KMS-11 (cell line): ENCODE data around the gene EXOC1L.

ENCODE experiments used
- H2AFZ ChIP-seq: fragments of 200-600 bp; sonication (generic); 2 replicates; pipeline ENCODE4 v1.6.1; 2016; ENCODE audit warnings: antibody characterized with exemption, mixed run types, low read depth
- H3K27ac ChIP-seq: fragments of 200-600 bp; sonication (generic); 2 replicates; pipeline ENCODE4 v1.6.1; 2016; ENCODE audit warnings: mild to moderate bottlenecking, mixed run types
- H3K27me3 ChIP-seq: fragments of 200-600 bp; sonication (generic); 2 replicates; pipeline ENCODE4 v1.6.1; 2017; ENCODE audit warnings: mild to moderate bottlenecking, low read depth, mixed run types, moderate library complexity; ENCODE audit not compliant: insufficient read depth
- H3K36me3 ChIP-seq: fragments of 200-600 bp; sonication (generic); 2 replicates; pipeline ENCODE4 v1.6.1; 2017; ENCODE audit warnings: mild to moderate bottlenecking, mixed run types; ENCODE audit not compliant: insufficient read depth
- H3K4me1 ChIP-seq: fragments of 200-600 bp; sonication (generic); 2 replicates; pipeline ENCODE4 v1.6.1; 2016; ENCODE audit warnings: mild to moderate bottlenecking, low read depth, mixed run types; ENCODE audit not compliant: poor library complexity, severe bottlenecking
- H3K4me2 ChIP-seq: fragments of 200-600 bp; sonication (generic); 2 replicates; pipeline ENCODE4 v1.7.0; 2016; ENCODE audit warnings: mild to moderate bottlenecking, mixed run types
- H3K4me3 ChIP-seq: fragments of 200-600 bp; sonication (generic); IDR thresholded peaks from 2 replicates; pipeline ENCODE4 v1.6.1; 2017; ENCODE audit warnings: low read depth, low read length, mixed read lengths; ENCODE audit not compliant: insufficient read depth
- H3K79me2 ChIP-seq: fragments of 200-600 bp; sonication (generic); 2 replicates; pipeline ENCODE4 v1.6.1; 2016; ENCODE audit warnings: low read depth, mixed run types; ENCODE audit not compliant: insufficient read depth
- H3K9ac ChIP-seq: fragments of 200-600 bp; sonication (generic); 2 replicates; pipeline ENCODE4 v1.6.1; 2016; ENCODE audit warnings: mild to moderate bottlenecking, mixed run types
- H4K20me1 ChIP-seq: fragments of 200-600 bp; sonication (generic); 2 replicates; pipeline ENCODE4 v1.6.1; 2016; ENCODE audit warnings: mild to moderate bottlenecking, mixed run types; ENCODE audit not compliant: insufficient read depth
- CTCF ChIP-seq: fragments of 200-600 bp; sonication (generic); conservative IDR thresholded peaks from 2 replicates; pipeline ENCODE4 v1.6.1; 2017; ENCODE audit warnings: low read depth, mild to moderate bottlenecking, antibody characterized with exemption, low read length, moderate library complexity, mixed read lengths

The EXOC1L gene

DNA sequence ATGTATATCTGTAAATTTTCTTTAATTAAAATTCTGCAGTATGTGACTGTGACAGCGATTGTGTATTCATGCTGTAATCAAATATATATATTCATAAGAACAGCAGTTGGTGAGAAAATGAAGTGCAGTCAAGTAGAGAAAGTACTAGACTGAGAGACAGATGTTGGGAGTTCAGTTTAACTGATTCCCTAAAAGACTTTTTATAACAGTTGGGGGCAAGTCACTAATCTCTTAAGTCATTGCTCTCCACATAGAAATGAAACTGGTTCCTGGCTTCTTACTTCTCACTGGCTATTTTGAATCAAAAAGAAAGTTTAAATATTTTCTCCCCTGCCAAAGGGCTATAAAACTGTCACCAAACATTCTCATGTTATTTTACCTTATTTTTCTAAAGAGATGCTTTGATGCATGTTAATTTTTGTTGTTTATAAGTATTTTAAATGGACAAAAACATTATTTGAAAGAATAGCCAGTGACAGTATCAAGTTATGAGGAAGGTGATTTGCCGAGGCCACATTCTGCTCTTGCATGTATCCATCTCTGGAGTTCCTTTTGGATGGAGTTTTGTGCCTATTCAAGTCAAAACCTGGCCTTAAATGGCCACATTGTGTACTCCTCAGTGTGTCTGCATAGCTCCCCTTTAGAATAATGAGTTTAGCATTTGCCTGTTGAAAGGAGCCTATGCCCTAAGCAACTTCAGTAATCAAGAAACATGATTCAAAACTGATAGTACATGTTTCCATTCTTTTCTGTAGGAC is 64.7 kb downstream of the EXOC1L start:
- Histone ChIP-seq H3K36me3 (peaks cover 6% of the 10 kb centered on the region; the same call in 1 of the 2 replicates), H2AFZ (no peak overlapping the region), H3K27ac (no peak overlapping the region)

DNA sequence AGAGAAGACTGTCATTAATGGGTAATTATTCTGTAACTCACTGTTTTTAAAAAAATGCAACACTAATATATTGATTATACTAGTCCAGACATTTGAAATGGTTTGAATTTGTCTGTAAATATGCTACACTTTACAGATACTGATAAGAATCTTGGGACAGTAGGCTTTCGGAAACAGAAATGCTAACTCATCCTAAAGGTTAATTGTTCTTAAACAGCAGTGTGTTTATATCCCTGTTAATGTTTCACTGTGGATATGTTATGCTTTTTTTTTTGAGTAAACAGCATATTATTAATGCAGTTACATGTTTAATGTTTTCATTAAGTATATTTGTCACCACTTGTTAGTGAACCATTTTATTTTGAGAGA is 65.2 kb downstream of the EXOC1L start:
- no peaks in the 10 kb centered on the region for H4K20me1 ChIP-seq
- H3K36me3 ChIP-seq = peaks cover 6% of the 10 kb centered on the region; the same call in 1 of the 2 replicates
- no peak overlapping the region for H3K9ac ChIP-seq
- no peaks in the 10 kb centered on the region for H3K27me3 ChIP-seq
- H3K4me3 ChIP-seq = no peak overlapping the region
- H3K4me1 ChIP-seq = no peaks in the 10 kb centered on the region
- no peak overlapping the region for H3K4me2 ChIP-seq
- no peaks in the 10 kb centered on the region for H3K79me2 ChIP-seq
- TF ChIP-seq CTCF = no peak
- no peak overlapping the region for H2AFZ ChIP-seq
- H3K27ac ChIP-seq = no peak overlapping the region

More for the DNA sequence above, 64.7 kb downstream of the EXOC1L start:
- H4K20me1 ChIP-seq = no peaks in the 10 kb centered on the region
- H3K27me3 ChIP-seq = no peaks in the 10 kb centered on the region
- no peak for TF ChIP-seq CTCF
- H3K4me1 ChIP-seq = no peaks in the 10 kb centered on the region
- no peaks in the 10 kb centered on the region for H3K79me2 ChIP-seq
- no peak overlapping the region for H3K4me2 ChIP-seq
- no peak overlapping the region for H3K4me3 ChIP-seq
- H3K9ac ChIP-seq = no peak overlapping the region
